GM19351 (cell line): Measurements from ENCODE around the gene SERPINA1.

ENCODE experiments used
- ATAC-seq: cut with Tn5 transposase; IDR thresholded peaks from one replicate; pipeline ENCODE4 v1.9.1; 2021; ENCODE audit warnings: mild to moderate bottlenecking, moderate library complexity; ENCODE audit not compliant: unreplicated experiment

Gene SERPINA1

DNA sequence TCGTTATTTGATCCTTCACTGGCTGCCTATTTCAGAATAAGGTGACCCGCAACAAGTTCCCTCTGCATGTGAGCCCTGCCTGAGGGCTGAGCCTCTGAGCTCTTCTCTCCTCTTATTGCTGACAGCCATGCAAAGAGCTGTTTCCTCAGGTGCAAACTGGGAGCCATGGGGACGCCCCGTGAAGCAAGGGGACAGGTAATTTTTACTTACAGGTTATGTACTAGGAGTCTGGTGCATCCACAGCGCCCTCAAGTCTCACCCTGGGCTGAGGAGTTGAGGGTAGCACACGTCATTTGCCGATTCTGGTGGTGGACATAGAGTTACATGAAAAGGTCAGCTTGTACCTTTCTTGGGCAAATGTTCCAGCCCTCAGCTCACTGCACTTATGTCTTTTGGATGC, 39.1 kb downstream of the SERPINA1 start:
- no peak for ATAC-seq

DNA sequence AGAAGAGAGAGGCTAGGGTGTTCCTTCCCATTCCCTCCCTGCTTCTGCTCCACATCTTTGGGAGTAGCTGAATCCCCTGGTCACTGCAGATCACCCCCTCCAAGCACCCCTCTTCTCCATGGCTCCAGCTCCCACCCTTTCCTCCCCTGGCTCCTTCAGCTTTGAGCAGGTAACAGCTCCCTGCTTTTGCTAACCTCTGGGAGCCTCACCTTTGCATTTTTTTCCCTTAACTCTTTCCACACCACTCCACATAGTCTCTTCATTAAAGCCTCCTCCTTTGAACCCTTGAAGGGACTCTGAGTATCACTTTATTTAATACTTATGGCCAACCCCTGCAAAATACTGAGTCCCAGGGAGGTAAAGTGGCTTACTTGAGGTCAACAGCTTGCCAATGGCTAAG, 39.6 kb downstream of the SERPINA1 start:
- ATAC-seq = no peak

DNA sequence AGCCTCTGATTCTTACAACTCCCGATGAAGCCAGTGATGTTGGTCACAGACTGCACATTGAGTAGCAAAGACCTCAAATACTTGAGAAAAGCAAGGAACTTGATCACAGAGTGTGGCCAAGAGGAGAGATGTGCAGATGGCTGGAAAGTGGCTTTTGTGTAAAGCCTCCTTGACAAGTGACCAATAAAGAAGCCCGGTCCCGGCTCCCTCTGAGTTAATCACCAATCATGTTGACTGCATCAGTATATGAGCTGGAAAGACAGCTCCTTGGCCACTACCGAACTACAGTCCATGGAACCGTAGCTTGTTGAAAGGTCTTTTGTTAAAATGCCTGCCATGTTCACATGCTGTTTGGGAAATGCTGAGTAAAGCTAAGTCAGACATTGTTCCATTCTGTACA, 41.6 kb downstream of the SERPINA1 start:
- no peak for ATAC-seq

DNA sequence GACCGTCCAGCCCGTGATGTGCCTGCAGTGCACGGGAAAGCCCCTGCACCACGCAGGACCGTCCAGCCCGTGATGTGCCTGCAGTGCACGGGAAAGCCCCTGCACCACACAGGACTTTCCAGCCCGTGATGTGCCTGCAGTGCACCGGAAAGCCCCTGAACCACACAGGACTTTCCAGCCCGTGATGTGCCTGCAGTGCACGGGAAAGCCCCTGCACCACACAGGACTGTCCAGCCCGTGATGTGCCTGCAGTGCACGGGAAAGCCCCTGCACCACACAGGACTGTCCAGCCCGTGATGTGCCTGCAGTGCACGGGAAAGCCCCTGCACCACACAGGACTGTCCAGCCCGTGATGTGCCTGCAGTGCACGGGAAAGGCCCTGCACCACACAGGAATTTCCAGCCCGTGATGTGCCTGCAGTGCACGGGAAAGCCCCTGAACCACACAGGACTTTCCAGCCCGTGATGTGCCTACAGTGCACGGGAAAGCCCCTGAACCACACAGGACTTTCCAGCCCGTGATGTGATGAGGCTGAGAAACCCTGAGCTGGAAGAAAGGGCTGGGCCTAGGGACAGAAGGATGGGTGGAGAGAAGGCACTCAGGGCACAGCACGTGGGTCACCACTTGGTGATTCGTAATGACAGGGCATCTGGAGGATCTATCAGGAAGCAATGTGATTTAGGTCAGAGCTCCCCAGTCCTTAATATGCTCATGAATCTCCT, 42.2 kb downstream of the SERPINA1 start:
- peak; percentile 77 for ATAC-seq

DNA sequence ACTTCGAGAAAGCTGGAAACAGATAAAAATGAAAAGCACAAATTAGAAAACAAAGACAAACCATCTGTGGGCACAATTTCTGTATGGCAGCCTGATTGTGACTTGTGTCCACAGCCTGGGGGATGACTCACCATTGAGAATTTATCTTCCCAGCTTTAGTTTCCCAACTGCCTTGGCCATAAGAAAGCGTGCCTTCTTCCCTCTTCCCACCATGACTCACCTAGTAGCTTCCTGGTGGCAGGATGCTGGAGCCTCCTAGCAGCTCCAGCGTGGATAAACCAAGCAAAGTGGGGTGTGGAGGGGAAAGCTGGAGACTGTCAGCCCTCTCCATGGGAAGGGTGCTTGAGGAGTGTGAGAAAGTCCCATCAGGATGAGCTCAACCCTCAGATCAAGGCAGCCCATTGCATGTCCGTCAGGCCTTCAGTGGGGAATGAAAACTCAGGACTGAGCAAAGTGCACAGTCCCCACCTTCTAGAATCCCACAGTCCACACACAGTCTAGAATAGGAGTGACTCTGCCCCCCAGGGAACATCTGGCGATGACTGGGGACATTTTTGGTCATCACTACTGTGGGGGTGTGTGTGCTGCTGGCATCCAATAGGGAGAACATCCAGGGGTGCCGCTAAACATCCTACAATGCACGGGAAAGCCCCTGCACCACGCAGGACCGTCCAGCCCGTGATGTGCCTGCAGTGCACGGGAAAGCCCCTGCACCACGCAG, 42.9 kb downstream of the SERPINA1 start:
- ATAC-seq = no peak

DNA sequence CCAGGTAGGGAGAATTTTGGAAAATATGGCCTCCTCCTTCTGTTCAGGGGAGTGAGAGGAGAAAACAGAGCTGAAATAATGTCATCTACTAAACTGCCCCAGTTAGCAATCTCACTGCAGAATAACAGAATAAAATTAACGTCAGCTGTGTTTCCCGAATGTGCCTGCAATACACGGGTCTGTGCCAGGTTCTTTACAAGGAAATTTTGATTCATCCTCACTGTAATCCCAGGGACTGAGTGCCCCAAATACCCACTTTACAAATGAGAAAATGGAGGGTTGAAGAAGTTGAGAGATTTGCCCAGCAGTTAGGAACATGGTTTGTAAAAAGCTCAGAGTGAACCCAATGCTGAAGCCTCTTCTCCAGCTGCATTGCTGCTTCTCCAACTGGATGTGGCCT, 44.0 kb downstream of the SERPINA1 start:
- no peak for ATAC-seq

DNA sequence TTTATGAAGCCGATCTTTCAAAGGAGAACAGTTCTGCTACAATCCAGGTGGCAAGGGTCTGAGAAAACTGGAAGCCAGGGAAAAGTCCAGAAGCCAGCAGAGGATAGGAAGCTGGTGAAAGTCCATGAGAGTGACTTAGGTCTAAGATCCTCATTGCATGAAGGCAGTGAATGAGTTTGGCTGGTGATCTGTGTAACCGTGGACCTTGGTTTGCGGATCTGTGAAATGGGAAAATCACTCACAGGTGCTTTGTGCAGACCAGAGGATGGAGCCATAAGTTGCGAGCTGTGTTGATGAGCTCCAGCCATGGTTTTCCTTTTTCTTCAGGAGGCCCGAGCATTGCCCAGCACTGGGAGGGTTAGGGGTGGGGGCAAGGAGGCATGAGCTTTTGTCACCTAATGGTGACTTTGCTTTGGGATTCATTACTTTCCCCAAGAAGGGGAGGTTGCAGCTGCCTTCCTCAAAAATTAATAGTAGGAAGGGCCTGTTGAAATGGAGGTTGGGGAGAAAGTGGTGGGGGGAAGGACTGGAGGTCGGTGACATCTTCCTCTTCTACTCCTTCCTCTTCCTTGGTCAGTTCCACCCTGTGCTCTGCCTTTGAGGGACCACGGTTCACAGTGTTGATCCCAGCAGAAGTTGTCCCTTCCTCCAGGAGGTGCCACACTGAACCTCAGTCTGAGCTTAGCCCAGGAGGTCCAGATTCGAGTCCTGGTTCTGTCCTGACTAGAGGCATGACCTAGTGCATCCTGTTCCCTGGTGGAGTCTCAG, 45.0 kb downstream of the SERPINA1 start:
- no peak for ATAC-seq

DNA sequence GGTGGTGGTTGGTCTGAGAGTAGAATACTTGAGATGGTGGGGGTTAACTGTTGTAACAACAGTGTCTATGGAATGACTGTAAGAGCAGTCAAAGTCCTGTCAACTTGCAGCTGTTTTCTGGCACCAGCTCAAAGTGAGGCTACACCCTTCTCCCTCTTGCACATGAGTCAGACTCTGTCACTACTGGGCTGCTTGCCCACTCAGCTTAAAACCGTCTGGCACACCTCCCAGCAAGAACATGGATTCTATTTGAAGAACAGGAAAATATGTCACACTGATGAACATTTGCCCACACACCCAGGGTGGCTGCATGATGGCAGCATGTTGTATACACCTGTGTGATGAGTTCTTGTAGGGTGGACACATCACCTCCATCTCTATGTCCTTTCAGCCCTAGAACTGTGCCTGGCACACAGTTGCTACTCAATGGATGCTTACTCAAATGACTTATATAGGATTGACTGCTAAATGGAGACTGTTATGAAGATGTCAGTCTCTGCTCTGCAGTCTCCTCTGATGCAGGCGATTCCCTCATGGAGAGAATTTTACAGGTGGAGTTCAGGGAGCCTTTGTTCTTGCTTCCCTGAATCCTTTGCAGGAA, 46.0 kb downstream of the SERPINA1 start:
- ATAC-seq = no peak

DNA sequence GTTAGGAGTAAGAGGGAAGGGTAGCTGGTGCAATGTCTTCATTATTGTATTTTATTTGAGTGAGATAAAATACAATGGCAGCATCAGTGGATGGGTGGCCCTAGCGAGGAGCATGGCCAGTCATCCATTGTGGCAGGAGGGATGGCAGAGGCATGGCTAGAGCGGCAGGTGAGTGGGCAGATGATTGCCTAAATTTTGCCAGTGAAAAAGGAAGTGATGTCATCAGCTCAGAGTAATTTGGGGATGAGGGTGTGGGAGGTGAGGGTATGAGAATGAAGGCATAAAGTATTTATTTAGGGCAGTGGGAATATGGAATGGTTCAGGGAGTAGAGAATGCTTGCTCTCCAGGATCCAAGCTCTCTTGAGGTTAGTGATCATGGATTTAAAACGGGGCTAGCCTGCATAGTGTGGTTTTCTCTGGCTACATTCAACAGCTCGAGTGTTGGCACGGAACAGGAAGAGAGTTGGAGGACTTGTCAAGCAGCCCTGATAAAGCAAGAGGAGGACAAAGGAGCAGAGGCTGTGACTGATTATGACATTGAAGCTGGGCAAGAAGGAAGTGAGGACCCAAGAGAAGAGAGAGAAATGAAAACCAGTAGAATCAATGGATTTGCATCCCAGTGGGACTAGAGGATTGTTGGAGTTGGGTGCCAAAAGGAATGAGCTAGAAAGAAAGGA, 46.6 kb downstream of the SERPINA1 start:
- no peak for ATAC-seq

DNA sequence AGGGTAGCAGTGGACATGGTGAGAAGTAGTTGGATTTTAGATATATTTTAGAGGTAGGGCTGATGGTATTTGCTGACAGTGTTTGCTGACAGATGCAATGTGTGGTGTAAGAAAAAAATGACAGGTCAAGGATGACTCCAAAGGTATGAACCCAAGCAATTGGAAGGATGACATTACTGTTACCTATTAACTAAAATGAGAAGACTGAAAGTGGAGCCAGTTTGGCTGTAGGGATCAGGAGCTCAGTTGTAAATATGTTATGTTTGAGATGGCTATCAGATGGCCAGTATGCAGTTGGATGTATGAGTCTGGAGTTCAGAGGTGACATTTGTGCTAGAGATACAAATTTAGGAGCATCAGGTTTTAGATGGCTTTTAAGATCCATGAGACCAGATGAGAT, 47.9 kb downstream of the SERPINA1 start:
- no peak for ATAC-seq

DNA sequence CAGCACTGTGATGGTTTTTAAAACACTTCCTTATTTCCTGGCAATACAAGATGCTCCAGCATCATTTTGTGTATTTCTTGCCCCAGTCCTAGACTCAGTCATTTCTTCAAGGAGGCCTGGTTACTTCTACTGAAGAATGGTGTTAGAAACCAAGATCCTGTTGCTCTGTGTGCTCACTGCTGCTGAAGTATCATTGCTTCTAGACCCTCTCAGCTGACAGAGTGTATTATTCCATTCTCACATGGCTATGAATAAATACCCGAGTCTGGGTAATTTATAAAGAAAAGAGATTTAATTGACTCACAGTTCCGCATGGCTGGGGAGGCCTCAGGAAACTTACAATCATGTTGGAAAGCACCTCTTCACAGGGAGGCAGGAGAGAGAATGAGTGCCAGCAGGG, 50.4 kb downstream of the SERPINA1 start:
- no peak for ATAC-seq

DNA sequence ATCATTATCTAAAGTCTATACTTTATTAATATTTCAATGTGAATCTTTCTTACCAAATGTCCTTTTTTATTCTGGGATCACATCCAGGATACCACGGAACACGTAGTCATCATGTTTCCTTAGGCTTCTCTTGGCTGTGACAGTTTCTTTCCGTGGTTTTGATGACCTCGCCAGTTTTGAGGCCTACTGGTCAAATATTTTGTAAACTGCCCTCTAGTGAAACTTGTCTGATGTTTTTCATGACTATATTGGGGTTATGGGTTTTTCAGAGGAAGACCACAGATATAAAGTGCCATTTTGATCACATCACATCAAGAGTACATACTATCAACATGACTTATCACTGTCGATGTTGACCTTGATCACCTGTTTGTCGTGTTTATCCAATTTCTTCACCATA, 51.1 kb downstream of the SERPINA1 start:
- ATAC-seq = no peak

DNA sequence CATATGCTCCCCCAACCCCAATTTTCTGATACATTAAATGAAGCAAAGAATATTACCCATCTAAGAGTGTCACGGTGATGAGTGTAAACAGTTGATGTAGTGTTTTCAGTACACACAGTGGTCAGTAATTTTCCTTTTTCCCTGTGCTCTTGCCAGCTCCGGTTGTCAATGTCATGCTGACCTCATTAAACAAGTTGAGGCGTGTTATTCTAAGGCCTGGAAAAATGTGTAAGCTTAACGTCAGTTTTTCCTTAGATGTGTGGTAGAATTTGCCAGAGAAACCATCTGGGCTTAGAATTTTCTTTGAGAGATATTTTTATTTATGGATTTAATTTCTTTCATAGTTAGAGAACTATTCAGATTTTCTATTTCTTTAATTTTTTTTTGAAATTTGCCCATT, 53.5 kb downstream of the SERPINA1 start:
- ATAC-seq = no peak

DNA sequence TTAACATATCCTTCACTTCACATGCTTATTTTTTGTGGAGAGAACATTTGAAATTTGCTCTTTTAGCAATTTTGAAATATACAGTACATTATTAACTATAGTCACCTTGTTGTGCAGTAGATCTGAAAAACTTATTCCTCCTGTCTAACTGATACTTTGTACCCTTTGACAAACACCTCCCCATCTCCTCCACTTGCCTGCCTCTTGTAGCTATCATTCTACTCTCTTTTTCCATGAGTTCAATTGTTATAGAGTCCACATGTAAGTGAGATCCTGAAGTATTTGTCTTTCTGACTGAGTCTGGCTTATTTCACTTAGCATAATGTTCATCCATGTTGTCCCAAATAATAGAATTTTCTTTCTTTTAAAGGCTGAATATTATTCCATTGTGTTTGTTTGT, 55.8 kb downstream of the SERPINA1 start:
- ATAC-seq = no peak

DNA sequence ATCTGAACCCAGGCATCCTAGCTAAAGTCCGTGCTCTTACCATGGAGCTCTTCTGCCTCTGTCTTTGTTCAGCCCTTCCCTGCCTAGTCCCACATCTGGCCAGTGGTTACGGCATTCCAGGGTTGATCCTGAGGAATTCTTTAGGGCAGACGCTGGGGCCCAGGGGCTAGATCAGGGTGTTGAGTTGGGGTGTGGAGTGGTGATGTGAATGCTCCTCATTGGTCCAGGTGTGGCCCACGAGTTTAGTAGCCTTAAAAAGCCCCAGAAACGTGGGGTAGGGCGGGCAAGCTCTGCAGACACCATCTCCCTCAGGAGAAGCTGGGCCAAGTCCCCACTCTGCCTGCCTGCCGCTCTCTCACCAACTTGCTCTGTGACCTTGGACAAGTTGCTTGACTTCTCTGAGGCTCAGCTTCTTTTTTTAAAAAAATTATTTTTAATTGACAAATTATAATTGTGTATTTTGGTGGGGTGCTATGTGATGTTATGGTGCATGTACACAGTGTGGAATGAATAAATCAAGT, 56.3 kb downstream of the SERPINA1 start:
- ATAC-seq = no peak

DNA sequence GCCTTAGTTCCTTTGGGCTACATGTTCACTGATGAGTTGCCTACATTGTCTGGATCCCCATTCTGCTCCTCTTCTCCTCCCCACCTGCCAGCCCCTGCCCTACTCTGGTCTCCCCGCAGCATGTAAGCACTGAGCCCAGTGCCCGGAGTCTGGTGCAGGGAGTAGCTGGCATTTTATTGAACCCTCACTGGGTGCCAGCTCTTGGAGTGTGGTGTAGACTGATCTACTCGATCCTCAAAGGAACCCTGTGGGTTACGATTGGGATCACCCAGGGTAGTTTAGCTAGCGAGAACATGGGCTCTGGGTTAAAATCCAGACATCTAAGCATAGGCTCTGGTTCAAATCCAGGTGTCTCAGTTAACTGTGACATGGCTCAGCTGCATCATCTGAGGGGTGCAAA, 56.9 kb downstream of the SERPINA1 start:
- no peak for ATAC-seq

DNA sequence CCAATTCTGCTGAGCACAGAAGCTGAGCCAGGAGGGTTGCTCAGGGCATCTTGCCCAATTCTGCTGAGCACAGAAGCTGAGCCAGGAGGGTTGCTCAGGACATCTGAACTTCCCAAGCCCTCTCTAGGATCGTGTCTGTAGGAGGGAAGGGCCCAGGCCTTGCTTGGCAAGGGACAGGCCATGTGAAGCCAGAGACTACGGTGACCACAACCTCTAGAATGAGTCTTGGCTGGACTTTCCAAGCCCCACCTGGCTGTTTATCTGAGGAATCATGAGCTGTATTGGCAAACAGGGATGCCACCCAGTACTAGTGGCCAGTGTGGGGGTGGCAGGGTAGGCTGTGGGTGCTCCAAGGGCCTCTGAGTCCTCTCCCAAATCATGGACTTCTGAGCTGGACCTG, 57.5 kb downstream of the SERPINA1 start:
- no peak for ATAC-seq

DNA sequence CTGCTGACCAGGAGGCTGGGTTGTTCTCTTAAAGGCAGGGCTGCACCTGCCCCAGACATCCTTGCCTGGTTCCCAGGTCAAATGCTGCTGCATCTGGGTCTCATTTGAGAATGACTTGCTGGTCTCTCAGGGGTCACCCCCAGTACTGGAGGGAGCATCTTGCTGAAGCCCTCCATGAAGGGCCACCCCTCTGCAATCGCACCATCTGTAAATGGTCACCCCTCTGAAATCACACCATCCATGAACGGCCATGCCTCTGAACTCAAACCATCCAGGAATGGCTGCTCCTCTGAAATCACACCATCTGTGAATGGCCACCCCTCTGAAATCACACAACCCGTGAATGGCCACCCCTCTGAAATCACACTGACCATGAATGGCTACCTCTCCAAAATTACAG, 58.0 kb downstream of the SERPINA1 start:
- no peak for ATAC-seq

DNA sequence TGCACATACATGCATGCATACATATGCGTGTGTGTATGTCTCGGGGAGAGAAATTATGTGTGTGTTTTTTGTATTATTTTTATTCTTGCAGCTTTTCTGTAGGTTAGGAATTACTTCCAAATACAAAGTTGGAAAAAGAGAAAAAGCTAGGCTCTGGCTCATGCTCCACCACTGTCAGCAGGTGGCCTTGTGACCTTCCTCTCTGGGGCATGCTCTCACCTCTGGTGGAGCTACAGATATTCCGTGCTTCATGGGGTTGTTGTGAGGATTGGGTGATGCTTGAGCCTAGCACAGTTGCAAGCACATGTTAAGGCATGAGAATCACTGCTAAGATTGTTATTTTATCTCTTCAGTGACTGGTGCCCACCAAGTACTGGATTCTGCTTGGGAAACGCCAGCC, 58.5 kb downstream of the SERPINA1 start:
- ATAC-seq = no peak

DNA sequence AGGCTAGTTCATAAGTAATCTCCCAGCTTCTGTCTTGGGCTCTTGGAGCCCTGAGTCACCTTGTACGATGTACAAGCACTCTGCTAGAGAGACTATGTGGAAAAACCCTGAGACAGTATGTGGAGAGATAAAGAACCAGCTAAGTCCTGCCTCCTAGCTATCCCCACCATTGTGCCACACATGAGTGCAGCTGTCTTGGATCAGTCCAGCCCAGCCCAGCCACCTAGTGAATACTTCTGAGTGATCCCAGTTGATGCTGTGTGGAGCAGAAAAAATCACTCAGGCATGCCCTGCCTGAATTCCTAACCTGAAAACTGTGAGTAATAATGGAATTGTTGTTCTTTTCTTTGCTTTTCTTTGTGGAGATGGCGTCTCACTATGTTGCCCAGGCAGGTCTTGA, 60.2 kb downstream of the SERPINA1 start:
- no peak for ATAC-seq
